Esophagus squamous epithelium (tissue), 5 donors: ENCODE results near the gene NR2E1. TPM values are rescaled to one million over a fixed set of nuclear protein-coding genes. Genes with fewer than 3 reads are reported as not detected.

Experiments
- DNase-seq: peaks from one replicate; lab custom pipeline; 2025; lab: John Stamatoyannopoulos, UW
- H3K27ac ChIP-seq, 4 donors: fragments of 200-600 bp; sonication (generic); one replicate each; pipeline ENCODE4 v1.5.1; 2016 to 2019; ENCODE audit warnings: mild to moderate bottlenecking in 1 of 4
- H3K27me3 ChIP-seq, 4 donors: fragments of 200-600 bp; sonication (generic); 1 replicate in 3 of 4; 2 replicates in 1 of 4; pipeline versions ENCODE4 v1.5.1 to v1.6.0; 2017 to 2021; ENCODE audit warnings: antibody characterized with exemption in 1 of 4
- H3K36me3 ChIP-seq, 3 donors: fragments of 200-600 bp; sonication (generic); one replicate each; pipeline ENCODE4 v1.5.1; 2016 to 2019
- H3K4me1 ChIP-seq, 3 donors: fragments of 200-600 bp; sonication (generic); one replicate each; pipeline ENCODE4 v1.5.1; 2017 to 2019
- H3K4me3 ChIP-seq, 4 donors: fragments of 200-600 bp; sonication (generic); 1 replicate in 3 of 4; 2 replicates in 1 of 4; pipeline ENCODE4 v1.5.1; 2016 to 2019; ENCODE audit warnings: mild to moderate bottlenecking in 2 of 4, moderate library complexity in 1 of 4
- H3K9me3 ChIP-seq, 3 donors: fragments of 200-600 bp; sonication (generic); one replicate each; pipeline ENCODE4 v1.5.1; 2016 to 2019
- CTCF ChIP-seq, 6 experiments: fragments of 450-650 bp in 4 of 6; fragments of 200-600 bp in 2 of 6; sonication (generic) in 2 of 6; IDR thresholded peaks; one replicate each; pipeline ENCODE4 v1.5.1; 2016 to 2019; ENCODE audit warnings: antibody characterized with exemption in 6 of 6, mild to moderate bottlenecking in 4 of 6, moderate library complexity in 4 of 6
- POLR2A ChIP-seq, 4 donors: fragments of 450-650 bp; IDR thresholded peaks; one replicate each; pipeline ENCODE4 v1.6.1; 2017; ENCODE audit warnings: antibody characterized with exemption in 4 of 4, mild to moderate bottlenecking in 4 of 4, moderate library complexity in 3 of 4
- WGBS, 2 donors: methylation state at CpG; one replicate each; pipeline ENCODE4 v1.1.5; 2018; 5-methylcytosine and 5-hydroxymethylcytosine counted together
- intact Hi-C: fragments of 100-400 bp; cut with DNase I; formaldehyde crosslinking; loops from one replicate; pipeline ENCODE4 v1.15.0; 2022
- total RNA-seq, 4 donors: library from RNA; depleted of rRNA; stranded (reverse); fragments of >200 nt; gene quantifications; one replicate each; pipeline ENCODE4 v1.1.0, GENCODE V29; 2016
- donor health status: DM: yes; HTN: yes; CAD: no.

Gene NR2E1
- total RNA-seq, 4 donors from 2014 or later, result not detected

DNA sequence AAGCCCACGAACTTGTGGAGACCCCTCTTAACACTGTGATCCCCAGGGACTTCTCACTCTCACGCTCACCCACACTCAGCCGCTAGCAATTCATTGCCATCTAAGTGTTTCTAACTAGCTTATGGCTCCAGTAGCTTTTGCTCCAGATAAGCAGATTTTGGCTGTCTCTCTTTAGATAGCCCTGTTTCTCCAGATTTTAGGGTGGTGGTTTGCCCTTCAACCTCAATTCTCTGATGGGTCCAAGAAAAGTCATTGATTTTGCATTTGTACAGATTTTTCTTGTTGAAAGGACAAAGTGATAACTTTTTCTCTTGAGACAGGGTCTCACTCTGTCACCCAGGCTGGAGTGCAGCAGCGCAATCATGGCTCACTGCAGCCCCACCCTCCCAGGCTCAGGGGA lies 41.2 kb downstream of the NR2E1 start:
- WGBS, 2 donors, result 93 to 94% methylated on average over 4 of the region's 4 CpGs
- Histone ChIP-seq H3K4me3 (no peak overlapping the region), H3K36me3 (peaks cover 0 to 41% (median 0%) of the 10 kb centered on the region in 3 donors), H3K27me3 (no peaks in the 10 kb centered on the region), H3K9me3 (no peaks in the 10 kb centered on the region), H3K4me1 (peaks cover 0 to 28% (median 4%) of the 10 kb centered on the region in 3 donors), H3K27ac (no peak overlapping the region)
- intact Hi-C loops, result no loop called here
- TF ChIP-seq CTCF (IDR thresholded peaks at IDR 0.05) (no peak), POLR2A (IDR thresholded peaks at IDR 0.05) (no peak)
- DNase-seq, result no peak

GRCh38 chr6:108209738-108210137 lies 43.9 kb downstream of the NR2E1 start:
- DNase-seq, result no peak
- Histone ChIP-seq H3K4me3 (no peak overlapping the region), H3K27me3 (no peaks in the 10 kb centered on the region), H3K9me3 (no peaks in the 10 kb centered on the region), H3K36me3 (peaks cover 0 to 63% (median 0%) of the 10 kb centered on the region in 3 donors), H3K27ac (no peak overlapping the region), H3K4me1 (peaks cover 0 to 19% (median 0%) of the 10 kb centered on the region in 3 donors)
- TF ChIP-seq POLR2A (IDR thresholded peaks at IDR 0.05) (no peak), CTCF (IDR thresholded peaks at IDR 0.05) (no peak)
- whole genome bisulfite sequencing, 2 donors, result 54 to 61% methylated on average over 5 of the region's 5 CpGs
- intact Hi-C loops, result no loop called here

GRCh38 chr6:108210556-108210955 lies 44.7 kb downstream of the NR2E1 start:
- intact Hi-C loops, result no loop called here
- no peaks in the 10 kb centered on the region for H3K27me3 ChIP-seq
- H3K36me3 ChIP-seq, result peaks cover 0 to 72% (median 4%) of the 10 kb centered on the region in 3 donors
- no peak for TF ChIP-seq POLR2A (IDR thresholded peaks at IDR 0.05)
- no peak for TF ChIP-seq CTCF (IDR thresholded peaks at IDR 0.05)
- no peaks in the 10 kb centered on the region for H3K9me3 ChIP-seq
- no peak overlapping the region for H3K4me3 ChIP-seq
- DNase-seq, result no peak
- WGBS, 2 donors, result 82 to 92% methylated on average over 2 of the region's 2 CpGs
- peaks cover 0 to 19% (median 0%) of the 10 kb centered on the region in 3 donors for H3K4me1 ChIP-seq
- no peak overlapping the region for H3K27ac ChIP-seq

DNA sequence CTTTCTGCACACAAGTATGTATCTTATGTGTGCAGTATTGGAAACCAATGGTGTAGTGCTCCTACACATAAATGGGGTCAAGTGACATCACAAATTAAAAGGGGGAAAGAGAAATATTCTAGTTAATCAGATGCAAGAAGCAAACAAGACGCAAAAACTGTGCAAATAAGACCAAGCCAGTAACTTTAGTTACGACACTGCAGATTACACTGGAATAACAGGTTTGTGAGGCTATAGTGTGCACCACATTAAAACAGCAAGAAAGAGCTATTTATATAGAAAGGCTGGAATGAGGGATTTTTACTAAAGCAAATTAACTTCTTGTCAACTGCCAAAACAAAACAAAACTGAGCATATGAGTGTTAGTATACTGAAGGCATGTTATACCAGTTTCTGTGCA lies 45.8 kb downstream of the NR2E1 start:
- Histone ChIP-seq H3K27me3 (no peaks in the 10 kb centered on the region), H3K4me3 (no peak overlapping the region), H3K36me3 (peaks cover 0 to 79% (median 4%) of the 10 kb centered on the region in 3 donors), H3K9me3 (no peaks in the 10 kb centered on the region), H3K4me1 (peaks cover 0 to 19% (median 0%) of the 10 kb centered on the region in 3 donors), H3K27ac (no peak overlapping the region)
- WGBS, 2 donors, result 45 to 83% methylated on average over 2 of the region's 2 CpGs
- TF ChIP-seq POLR2A (IDR thresholded peaks at IDR 0.05), result no peak
- TF ChIP-seq CTCF (IDR thresholded peaks at IDR 0.05), result no peak
- intact Hi-C loops, result no loop called here
- DNase-seq, result no peak

DNA sequence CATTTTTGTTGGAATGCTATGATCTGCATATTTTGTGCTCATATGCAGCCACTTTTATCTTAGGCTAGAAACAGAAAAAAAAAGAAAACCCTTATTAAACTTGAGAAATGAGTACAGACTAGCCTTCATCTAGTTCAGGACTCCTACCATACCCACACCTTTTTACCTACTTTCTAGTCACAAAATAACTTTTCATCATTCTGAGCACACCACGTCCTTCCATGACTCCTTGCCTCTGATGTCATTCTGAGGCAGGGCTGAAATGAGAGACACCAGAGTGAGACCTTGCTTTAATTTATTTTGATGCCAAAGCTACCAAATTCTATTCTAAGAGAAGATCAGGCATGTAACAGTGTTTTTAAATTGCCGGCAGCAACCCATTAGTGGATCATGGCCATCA lies 56.2 kb downstream of the NR2E1 start:
- DNase-seq, result no peak
- Histone ChIP-seq H3K9me3 (no peaks in the 10 kb centered on the region), H3K27ac (no peak overlapping the region), H3K4me1 (peaks cover 0 to 5% (median 0%) of the 10 kb centered on the region in 3 donors), H3K4me3 (no peak overlapping the region), H3K36me3 (peaks cover 0 to 59% (median 0%) of the 10 kb centered on the region in 3 donors), H3K27me3 (no peaks in the 10 kb centered on the region)
- intact Hi-C loops, result no loop called here
- no peak for TF ChIP-seq POLR2A (IDR thresholded peaks at IDR 0.05)
- no peak for TF ChIP-seq CTCF (IDR thresholded peaks at IDR 0.05)
- 88 to 90% methylated on average over 2 of the region's 2 CpGs for WGBS, 2 donors
